Stimulated activated CD4-positive, alpha-beta T cell treated with anti-CD3 and anti-CD28 coated beads, Interleukin-1b, Interleukin-23, amount 100 ng/mL, for 1 hour (primary cell): Measurements from ENCODE around the gene TTC9B.
A peak's percentile ranks its signal among the peaks of the same experiment; 100 is the strongest.

Source experiments
- DNase-seq, 2 donors: peaks; one replicate each; pipeline ENCODE4 v3.0.0-alpha.2; 2020; ENCODE audit warnings: low read depth in 2 of 2

TTC9B gene

DNA sequence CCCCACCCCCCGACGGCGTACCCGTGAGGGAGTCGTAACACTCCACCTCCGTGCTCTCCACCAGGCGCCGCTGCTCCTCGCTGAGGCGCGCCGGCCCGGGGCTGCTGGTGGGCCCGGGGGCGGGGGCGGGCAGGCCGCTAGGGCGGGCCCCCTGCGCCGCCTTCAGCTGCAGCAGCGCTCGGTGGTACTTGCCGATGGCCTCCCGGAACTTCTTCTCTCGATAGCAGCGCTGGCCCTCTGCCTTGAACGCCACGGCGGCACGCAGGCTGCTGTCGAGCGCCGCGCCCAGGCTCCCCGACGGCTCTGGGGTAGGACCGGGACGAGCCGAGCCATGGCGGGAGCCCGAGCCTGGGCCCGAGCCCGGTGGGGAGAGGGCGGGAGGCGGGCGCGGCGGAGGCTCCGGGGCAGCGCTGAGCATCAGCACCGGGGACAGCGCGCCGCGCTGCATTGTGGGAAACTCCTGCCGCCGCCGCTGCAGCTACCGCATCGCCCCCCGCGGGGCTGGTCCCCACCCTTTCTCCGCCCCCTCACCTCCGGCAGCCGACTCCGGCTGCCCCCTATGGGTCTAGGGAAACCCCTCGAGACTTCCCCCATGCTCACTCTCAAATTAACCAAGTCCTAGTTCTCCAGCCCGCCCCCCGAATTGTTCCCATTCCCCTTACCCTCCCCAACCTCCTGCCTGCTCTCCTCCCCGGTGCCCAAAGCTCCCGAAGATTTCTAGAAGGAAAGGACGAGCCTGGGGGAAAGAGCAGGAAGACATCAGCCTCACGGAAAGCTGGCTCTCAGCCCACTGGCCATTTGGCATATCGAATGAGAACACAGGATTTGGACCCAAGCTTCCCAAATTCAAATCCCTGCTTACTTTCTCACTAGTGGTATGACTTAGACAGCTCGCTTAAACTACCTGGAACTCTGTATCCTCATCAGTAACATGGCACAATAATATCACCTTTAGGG, at the start of gene TTC9B:
Gene TTC9B, minus strand, starts transcription at position 451 of the 957 bp plus-strand sequence. Its CDS starts 3 bp downstream, at position 448.
- peak in 1 of 2 donors; percentile 23 for DNase-seq

DNA sequence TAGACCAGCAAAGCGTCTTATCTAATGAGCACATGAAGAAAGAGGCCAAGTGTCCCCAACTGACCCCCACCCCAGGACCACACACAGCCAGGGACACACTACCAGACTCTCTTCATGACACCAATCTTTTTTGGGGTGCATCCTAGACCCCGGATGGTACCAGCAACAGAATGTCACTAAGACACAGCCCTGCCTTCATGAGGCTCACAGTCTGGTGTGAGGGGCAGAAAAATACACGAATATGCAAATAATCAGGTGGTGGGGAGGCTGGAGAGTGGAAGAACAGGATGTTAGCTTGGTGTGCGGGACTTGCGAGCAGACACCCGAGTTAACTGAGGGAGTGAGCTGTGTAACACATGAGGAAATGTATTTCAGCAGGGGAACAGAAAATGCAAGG, 49.4 kb upstream of the TTC9B start:
- DNase-seq, result no peak

DNA sequence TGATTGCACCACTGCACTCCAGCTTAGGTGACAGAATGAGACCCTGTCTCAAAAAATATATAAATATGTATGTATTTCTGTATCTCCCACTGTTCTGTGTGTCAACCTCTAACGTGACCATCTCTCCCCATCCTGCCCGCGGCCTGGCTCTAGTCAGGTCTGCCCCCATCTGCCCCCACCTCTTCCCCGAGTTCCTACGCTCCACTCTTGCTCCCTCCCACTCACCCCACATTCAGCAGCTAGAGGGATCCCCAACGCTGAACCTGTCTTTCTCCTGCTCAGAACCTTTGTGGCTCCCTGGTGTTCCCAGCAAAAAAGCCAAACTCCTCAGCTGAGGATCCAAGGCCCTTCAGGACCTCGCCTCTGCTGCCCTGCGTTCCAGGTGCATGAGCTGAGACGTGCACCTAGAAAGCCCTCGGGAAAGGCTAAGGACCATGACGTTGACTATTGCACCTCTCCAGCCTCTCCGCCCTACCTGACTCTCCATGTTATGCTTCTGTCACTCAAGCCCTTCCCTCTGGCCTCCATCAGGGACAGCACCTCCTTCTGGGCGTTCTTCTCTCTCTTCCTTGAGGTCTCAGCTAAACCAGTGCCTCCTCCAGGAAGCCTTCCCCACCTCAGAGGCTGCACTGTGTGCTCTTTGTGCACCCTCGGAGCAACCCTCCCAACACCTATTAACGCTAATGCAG, 48.9 kb upstream of the TTC9B start:
- no peak for DNase-seq

DNA sequence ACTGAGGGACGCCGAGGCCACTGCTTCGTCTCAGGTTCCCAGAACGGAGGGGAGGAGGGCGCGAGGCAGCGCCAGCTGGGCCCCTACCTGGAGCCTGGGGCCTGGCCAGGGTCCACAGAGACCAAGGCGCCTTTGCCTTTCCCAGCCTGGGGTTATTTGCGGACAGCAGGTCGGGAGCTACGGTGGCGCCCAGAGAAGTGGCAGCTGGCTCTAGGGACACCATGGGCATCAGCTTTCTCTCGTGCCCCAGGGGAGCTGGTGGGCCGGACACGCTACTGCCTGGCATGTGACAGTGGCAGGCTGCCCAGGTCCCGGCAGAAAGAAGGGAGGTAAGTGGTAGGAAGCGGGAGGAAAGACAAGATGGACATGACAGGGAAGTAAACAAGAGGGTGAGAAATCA, 47.9 kb upstream of the TTC9B start:
- no peak for DNase-seq

DNA sequence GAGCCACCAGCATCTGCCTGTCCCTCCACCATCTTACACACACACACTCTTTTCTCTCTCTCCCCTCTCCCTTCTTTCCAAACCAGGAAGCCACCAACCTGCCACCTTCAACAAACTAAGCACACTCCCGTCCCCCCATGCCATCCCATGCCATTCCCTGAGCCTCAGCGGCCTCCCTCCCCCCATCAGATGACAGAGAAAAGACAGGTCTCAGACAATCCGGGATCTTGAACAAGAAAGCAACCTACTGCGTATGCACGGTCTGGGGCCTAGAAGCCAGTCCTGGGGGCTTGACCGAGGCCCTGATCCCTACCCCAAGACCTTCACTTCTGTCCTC, 47.5 kb upstream of the TTC9B start:
- DNase-seq, result no peak

DNA sequence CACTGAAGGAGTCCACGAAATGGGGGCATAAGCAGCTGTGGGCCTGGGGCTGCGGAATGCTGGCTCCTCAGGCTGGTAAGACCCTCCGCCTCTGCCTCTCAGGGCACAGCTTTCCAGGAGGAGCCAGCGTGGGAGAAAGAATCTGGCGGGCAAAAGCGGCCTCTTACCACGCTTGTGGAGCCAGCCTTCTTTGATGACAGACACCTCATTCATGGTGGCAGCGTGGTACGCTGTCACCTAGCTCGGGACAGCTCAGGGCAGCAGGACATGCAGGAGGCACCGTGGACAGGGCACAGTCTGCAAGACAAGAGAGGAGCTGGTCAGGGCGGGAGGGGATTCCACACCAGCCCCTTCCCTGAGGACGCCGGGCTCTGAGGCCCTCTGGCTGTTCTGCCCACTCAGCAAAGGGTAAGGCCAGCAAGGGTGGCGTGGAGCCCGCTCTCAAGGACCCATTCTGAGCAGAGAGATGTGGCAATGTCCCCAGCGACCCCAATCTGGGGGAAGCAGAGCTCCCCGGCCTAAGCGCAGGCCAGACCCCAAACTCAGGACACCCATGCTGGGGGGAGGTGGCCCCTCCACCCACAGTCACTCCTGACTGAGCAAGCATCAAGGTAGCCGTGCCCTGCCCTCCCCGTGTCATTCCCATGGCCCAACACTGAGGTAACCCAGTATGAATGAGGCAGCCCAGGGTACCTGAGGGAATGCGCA, 47.0 kb upstream of the TTC9B start:
- no peak for DNase-seq

DNA sequence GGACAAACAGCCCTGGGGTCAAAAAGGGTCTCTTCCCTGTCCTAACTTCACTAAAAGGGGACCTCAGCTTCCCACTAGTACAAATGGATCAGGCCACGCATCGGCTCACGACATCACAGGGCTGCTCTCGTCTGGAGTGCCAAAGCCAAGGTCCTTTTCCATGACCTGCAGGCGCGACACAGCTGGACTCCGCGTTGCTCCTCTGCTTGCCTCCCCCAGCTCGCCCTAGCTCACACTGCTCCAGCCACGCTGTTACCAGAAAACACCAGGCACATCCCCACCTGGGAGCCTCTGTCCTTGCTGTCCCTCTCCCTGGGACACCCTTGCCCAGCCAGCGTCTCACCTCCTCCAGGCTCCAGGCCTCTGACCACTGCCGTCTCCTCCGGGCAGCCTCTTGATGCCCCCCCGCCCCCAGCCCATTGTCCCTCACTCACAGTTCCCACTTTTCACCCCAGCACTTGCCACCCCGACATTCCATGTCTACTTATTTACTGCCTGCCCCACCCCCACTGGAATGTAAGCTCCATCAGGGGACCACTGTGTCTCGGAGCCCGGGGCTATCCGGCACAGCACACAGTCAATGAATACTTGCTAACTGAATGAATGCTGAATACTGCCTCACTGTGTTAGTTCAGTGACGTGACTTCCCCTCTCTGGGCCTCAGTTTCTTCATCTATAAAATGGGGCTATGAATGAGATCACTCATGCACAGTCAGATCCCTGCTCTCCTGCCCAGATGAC, 46.3 kb upstream of the TTC9B start:
- no peak for DNase-seq

DNA sequence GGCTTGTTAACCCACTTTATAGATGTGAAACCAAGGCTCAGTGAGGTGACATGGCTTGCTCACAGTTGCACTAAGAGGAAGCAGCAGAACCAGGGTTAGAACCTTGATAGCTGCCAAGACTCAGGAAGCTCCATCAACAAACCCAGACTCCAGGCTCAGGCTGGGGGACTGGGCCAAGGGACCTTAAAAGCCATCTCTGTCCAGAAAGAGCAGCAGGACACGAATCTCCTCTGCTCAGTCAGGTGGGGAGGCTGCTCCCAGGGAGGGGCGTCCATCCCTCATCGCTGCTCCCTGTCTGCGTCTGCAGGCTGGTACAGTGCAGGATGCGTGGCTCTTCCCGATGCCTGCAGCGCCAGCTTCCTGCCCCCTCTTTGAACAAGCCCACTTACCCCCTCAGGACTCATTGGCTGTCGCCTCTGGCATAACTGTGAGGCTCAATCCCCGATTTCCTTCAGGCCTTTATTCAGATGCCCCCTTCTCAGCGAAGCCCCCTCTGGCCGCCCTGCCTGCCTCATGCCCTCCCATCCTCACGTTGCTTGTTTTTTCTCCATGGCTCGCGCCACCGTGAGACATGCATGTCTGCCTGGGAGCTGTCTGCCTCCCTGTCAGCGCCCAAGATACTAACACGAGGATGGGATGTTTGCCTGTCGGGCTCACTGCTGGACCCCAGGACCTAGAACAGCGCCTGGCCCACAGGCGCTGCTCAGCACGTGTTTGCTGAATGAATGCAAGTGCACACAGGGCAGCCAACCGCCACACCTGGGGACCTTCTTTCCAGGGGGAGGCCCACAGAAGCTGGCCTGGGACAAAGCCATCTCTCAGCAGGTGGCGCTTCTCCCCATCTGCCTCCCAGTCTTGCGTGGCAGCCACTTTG, 45.5 kb upstream of the TTC9B start:
- DNase-seq, result no peak

DNA sequence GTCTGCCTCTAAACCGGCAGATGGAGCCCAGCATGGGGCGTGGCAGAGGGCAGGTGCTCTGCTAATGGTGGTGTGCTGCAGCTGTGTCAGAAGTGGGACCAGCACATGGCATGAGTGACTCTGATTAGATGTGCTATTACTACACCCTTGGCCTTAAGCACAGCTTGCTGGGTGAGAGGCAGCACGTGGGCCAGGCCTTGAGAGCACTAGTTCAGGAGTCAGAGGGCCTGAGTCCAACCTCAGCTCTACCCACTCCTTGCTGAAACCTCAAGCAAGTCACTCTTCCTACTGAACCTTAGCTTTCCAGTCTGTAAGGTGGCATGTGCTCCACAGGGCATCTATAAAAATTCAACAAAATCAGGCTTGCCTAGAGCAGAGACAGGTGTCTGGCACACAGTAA, 44.2 kb upstream of the TTC9B start:
- no peak for DNase-seq

DNA sequence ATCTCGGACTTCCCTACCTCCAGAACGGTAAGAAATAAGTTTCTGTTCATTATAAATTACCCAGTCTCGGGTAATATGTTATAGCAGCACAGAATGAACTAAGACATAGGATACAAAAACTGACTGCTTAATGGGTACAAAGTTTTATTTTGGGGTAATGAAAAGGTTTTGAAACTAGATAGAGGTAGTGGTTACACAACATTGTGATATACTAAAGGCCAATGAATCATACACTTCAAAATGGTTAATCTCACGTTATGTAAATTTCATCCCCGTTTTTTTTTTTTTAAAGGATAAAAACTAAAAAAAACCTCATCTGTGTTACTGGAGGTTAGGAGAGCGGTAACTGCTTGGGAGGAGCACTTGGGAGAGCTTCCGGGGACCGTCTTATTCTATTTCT, 43.4 kb upstream of the TTC9B start:
- DNase-seq, result no peak

DNA sequence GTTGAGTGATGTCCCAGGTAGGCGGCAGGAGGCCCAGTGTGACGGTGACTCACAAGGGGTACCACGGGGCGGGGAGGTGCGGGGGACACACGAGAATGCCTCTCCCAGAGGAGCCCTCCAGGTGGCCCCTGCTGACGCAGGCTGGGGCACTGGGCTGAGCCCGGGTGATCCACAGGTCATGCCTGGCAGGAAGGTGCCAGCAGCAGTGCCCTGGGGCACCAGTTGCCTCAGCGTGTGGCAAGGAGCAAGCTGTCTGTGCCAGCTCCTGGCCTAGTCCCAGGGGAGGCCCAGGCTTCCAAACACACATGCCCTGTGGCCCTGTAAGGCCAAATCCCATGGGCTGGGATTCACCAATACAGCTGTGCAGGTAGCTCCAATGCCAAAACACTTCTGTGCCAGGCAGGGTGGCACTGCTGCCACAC, 38.9 kb upstream of the TTC9B start:
- no peak for DNase-seq

DNA sequence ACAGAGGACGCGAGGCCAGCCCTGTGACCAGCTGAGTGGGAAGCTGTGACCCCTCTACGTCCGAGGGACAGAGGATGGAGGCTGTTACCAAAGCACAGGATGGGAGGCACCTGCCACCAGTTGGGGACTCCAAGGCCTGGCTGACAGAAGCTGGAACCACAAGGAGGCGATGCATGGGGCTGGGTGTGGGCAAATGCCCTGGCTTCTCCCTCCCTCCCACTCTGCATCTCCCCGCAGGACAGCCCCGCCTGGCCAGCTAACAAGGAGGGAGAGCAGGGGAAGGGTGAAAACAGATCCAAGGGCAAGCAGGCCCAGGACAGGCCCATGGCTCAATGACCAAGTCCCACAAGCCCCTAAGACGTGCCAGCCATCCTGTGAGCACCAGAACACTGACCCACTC, 38.3 kb upstream of the TTC9B start:
- no peak for DNase-seq

DNA sequence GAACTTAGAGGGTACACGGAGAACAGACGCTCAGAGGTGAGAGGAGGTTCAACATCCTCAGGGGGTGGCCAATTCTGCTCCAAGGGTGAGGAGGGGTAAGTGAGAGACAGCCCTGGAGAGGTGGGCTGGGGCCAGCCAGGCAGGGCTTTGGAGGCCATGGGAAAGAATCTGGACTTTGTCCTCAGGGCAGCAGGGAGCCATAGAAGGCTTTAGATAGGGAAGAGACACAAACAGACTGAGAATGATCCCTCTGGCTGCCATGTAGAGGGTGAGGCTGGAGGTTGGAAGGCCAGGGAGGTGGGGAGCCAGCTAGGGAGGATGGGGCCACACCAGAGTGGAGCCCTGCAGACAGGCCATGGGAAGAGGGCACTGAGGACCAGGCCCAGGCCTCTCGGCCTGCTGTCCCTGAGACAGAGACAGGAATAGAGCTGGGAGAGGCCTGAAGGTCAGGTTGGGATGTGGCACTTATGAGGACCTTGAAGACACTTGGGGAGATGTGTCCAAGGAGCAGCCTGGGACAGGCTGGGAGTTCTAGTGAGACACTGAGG, 37.5 kb upstream of the TTC9B start:
- DNase-seq, result no peak

DNA sequence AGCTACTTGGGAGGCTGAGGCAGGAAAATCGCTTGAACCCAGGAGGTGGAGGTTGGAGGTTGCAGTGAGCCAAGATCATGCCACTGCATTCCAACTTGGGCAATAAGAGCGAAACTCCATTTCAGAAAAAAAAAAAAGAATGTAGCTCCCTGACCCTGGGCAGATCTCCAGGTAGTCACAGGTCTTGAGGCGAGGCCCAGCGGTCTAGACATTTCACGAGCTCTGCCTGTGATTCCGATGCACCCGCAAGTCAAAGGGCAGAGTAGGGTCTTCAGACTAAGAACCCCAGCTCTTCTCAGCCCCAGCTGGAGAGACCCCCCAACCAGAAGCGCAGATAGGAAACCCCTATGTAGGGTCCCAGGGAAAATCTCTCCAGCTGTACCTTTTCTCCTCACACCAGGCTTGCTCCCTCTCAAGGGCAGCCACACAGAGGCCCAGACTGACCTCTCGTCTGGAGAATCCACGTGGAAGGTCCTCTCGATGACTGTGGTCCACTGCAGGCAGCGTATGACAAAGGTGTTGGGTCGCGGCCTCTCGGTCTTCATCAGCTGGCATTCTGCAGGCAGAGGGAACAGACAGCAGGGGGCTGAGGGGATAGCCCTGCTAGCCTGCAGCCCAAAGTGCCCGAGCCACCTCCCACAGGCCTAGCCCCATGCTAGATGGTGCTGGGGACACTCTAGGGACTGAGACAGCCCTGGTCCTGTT, 36.7 kb upstream of the TTC9B start:
- DNase-seq, result no peak

DNA sequence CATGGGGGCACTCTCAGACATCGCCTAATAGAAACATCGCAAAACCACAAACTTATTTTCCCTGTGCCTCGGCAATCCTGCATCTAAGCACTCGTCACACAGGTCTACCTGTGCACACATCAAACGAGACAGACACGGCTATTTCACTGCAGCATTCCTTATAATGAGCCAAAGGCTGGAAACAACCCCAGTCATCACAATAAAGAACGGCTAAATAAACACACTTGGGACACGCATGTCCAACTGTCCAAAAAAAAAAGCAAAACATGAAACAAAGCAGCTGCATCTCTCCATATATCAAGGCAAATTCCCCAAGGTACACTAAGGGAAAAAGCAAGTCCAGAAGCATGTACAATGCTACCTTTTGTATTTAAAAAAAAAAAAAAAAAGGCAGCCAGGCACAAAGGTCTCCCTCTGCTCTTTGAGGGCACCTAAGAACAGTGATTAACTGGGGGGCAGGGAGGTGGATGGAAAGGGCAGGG, 35.5 kb upstream of the TTC9B start:
- DNase-seq, result no peak

DNA sequence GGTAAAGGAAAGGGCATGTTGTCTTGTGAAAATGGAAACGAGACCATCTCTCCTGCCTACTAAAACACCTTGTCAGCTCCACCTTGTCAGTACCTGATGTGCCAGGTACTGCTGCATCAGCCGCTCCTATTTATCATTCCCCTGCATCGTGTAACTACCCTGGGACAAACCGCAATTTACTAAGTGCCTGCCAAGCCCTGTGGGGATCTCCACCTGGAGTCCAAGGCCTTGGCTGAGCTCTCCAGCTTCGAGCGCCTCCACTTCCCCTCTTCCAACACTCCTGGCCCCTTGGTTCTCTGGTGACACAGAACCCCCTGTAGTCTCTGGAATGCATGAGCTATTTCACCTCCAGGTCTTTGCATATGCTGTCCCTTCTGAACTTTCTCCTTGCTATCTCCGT, 34.2 kb upstream of the TTC9B start:
- no peak for DNase-seq

DNA sequence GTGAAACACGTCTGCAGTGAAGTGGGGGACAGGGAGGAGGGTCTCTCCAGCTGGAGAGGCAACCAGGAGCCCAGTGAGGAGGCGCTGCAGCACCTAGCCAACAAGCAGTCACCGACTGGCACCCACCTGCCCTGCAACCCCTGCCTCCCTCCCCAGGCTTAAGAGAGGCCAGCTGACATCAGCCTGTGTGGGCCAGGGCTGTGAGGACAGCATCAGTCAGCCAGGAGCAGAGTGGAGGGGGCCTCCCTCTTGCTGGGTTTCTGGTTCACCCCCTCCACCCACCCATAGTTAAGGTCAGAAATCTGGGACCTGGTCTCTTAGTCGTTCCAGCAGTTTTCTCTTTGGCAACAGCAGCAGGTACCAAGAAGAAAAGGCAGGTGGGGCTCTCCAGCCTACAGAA, 33.8 kb upstream of the TTC9B start:
- DNase-seq, result no peak

DNA sequence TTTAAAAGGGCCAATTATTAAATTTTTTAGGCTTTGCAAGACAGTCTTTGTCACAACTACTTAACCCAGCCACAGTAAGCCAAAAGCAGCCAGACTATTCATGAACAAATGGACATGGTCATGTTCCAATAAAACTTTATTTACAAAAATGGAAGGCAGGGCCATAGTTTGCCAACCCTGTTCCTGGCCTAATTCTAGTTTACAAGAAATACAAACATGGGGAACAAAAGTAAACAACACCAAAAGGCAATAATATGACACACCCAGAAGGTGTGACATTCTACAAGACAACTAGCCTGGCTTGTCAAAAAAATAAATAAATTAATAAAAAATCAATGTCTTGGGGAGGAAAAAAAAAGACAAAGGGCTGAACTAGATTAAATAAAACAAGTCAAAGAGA, 33.1 kb upstream of the TTC9B start:
- no peak for DNase-seq

DNA sequence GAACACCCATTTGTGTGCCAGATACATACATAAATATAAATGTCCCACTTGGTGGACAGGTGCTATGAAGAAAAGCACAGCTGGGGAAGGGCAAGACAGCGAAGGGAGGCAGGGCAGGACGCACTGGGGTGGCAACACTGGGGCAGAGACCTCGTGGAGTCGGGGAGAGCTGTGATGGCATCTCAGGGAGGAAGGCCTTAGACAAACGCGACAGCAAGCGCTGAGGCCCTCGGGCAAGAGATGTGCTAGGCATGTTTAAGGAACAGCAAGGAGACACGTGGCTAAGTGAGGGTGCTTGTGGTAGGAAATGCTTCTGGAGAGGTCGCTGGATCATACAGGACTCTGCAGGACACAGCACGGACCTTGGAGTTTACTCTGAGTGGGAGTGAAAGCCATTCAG, 31.6 kb upstream of the TTC9B start:
- DNase-seq, result no peak

DNA sequence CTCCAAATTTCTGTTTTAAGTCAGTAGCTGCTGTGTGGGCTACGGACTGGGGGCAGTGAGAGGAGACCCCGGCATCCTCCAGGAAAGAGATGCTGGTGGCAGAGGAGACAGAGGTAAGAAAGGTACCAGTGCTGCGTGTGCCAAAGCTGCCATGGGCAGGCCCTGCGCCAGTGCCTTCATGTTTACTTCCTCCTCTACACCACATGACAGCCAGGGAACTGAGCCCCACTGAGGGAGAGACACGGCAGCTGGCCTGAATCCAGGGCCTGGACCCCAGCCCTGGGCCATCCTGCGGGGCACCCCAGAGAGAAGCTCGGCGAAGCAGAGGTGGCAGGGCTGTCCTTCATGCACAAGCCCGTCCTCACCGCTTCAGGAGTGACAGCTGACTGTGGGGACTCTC, 31.0 kb upstream of the TTC9B start:
- DNase-seq, result no peak
